Measurements from ENCODE around the gene CDX1.

Gene CDX1

GRCh38 chr5:150148117-150148927 is 18.3 kb upstream of the CDX1 start:
- H3K27ac ChIP-seq = no peak overlapping the region
- no peaks in the 10 kb centered on the region for H3K27me3 ChIP-seq
- TF ChIP-seq CTCF (IDR thresholded peaks at IDR 0.05) = no peak

GRCh38 chr5:150149618-150150017 is 17.0 kb upstream of the CDX1 start:
- no peak for TF ChIP-seq CTCF (IDR thresholded peaks at IDR 0.05)
- Histone ChIP-seq H3K36me3 (no peaks in the 10 kb centered on the region), H3K4me3 (ENCODE audit: low read depth in 1 of 2, low read length in 1 of 2) (no peak overlapping the region), H3K27me3 (peaks cover 9% of the 10 kb centered on the region), H3K4me1 (ENCODE audit: control insufficient read depth in 1 of 2, insufficient read depth in 1 of 2, low read depth in 1 of 2, low read length in 1 of 2) (no peaks in the 10 kb centered on the region), H3K9me3 (no peaks in the 10 kb centered on the region), H3K27ac (no peak overlapping the region)

More at GRCh38 chr5:150148117-150148927, 18.3 kb upstream of the CDX1 start:
- Histone ChIP-seq H3K9me3 (no peaks in the 10 kb centered on the region), H3K4me1 (ENCODE audit: control insufficient read depth in 1 of 2, insufficient read depth in 1 of 2, low read depth in 1 of 2, low read length in 1 of 2) (peaks cover under 1% of the 10 kb centered on the region in 2 experiments), H3K4me3 (ENCODE audit: low read depth in 1 of 2, low read length in 1 of 2) (no peak overlapping the region), H3K36me3 (no peaks in the 10 kb centered on the region)

- H3K27ac ChIP-seq = no peak overlapping the region
- peaks cover 41% of the 10 kb centered on the region for H3K27me3 ChIP-seq
- H3K4me3 ChIP-seq (ENCODE audit: low read depth in 1 of 2, low read length in 1 of 2) = no peak overlapping the region
- no peak for TF ChIP-seq CTCF (IDR thresholded peaks at IDR 0.05)
- no peaks in the 10 kb centered on the region for H3K9me3 ChIP-seq
- H3K36me3 ChIP-seq = no peaks in the 10 kb centered on the region
- H3K4me1 ChIP-seq (ENCODE audit: control insufficient read depth in 1 of 2, insufficient read depth in 1 of 2, low read depth in 1 of 2, low read length in 1 of 2) = peaks cover 0 to 3% of the 10 kb centered on the region in 2 experiments
These were observed 13.7 kb upstream of the CDX1 start for GRCh38 chr5:150152636-150153462.

GRCh38 chr5:150153483-150153882 is 13.1 kb upstream of the CDX1 start:
- Histone ChIP-seq H3K36me3 (no peaks in the 10 kb centered on the region), H3K4me3 (ENCODE audit: low read depth in 1 of 2, low read length in 1 of 2) (no peak overlapping the region), H3K9me3 (no peaks in the 10 kb centered on the region), H3K27me3 (peaks cover 45% of the 10 kb centered on the region), H3K27ac (no peak overlapping the region), H3K4me1 (ENCODE audit: control insufficient read depth in 1 of 2, insufficient read depth in 1 of 2, low read depth in 1 of 2, low read length in 1 of 2) (peaks cover 0 to 3% of the 10 kb centered on the region in 2 experiments)
- TF ChIP-seq CTCF (IDR thresholded peaks at IDR 0.05) = no peak

GRCh38 chr5:150153957-150154617 is 12.5 kb upstream of the CDX1 start:
- no peak for TF ChIP-seq CTCF (IDR thresholded peaks at IDR 0.05)
- Histone ChIP-seq H3K36me3 (no peaks in the 10 kb centered on the region), H3K4me1 (ENCODE audit: control insufficient read depth in 1 of 2, insufficient read depth in 1 of 2, low read depth in 1 of 2, low read length in 1 of 2) (peaks cover 0 to 3% of the 10 kb centered on the region in 2 experiments), H3K27me3 (peaks cover 45% of the 10 kb centered on the region), H3K9me3 (no peaks in the 10 kb centered on the region), H3K27ac (no peak overlapping the region), H3K4me3 (ENCODE audit: low read depth in 1 of 2, low read length in 1 of 2) (no peak overlapping the region)

Data from neutrophil (primary cell).